ENCODE results near the gene TUBGCP5.
"Not testable (repeated sequence)": the region's sequence is repeated elsewhere in the genome, so short reads cannot be mapped to it uniquely, and the experiment has no call there.

The TUBGCP5 gene

GRCh38 chr15:23039143-23039916 lies at the start of gene TUBGCP5:
TSS of gene TUBGCP5 (minus strand) at chr15:23039569. CDS start at chr15:23039543, 26 bp downstream.
- DNase-seq (ENCODE audit: low read depth): peak; percentile 98

- DNase-seq (ENCODE audit: low read depth): no peak
Observed at GRCh38 chr15:23083115-23083514, 43.7 kb upstream of the TUBGCP5 start.

DNA sequence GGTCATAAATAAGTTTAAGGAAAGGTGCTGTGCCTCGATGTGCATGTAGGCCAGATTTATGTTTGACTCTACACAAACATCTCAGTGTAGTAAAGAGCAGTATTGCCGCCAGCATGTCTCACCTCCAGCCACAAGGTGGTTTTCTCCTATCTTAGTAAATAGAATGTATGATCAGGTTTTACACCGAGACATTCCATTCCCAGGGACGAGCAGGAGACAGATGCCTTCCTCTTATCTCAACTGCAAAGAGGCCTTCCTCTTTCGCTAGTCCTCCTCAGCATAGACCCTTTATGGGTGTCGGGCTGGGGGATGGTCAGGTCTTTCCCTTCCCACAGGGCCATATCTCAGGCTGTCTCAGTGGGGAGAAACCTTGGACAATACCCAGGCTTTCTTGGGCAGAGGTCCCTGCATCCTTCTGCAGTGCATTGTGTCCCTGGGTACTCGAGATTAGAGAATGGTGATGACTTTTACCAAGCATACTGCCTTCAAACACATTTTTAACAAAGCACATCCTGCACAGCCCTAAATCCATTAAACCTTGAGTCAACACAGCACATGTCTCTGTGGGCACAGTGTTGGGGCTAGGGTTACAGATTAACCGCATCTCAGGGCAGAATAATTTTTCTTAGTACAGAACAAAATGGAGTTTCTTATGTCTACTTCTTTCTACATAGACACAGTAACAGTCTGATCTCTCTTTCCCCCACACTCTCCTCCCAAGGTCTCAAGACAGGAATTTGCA lies 42.8 kb upstream of the TUBGCP5 start:
- not testable (repeated sequence) for DNase-seq (ENCODE audit: low read depth)

GRCh38 chr15:23081271-23081670 lies 41.9 kb upstream of the TUBGCP5 start:
- no peak for DNase-seq (ENCODE audit: low read depth)

DNA sequence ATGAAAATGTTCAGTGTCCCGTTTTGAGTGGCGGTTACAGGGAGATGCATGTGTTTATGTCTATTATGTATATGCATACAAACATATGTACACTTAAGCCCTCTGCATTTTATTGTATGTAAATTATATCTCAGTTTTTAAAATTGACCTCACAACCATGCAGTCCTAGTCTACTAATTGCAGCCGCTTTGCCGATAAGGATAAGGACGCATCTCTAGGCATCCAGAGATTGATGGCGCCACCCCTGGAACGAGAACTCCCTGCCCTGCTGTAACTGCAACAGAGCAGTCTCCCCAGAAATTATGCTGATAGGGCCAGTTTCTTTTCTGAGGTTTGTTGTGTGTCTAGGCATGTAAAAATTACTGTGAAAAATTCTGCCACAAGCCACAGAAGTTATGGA lies 40.4 kb upstream of the TUBGCP5 start:
- DNase-seq (ENCODE audit: low read depth): no peak

- no peak for DNase-seq (ENCODE audit: low read depth)
Observed at GRCh38 chr15:23075927-23076326, 36.6 kb upstream of the TUBGCP5 start.

DNA sequence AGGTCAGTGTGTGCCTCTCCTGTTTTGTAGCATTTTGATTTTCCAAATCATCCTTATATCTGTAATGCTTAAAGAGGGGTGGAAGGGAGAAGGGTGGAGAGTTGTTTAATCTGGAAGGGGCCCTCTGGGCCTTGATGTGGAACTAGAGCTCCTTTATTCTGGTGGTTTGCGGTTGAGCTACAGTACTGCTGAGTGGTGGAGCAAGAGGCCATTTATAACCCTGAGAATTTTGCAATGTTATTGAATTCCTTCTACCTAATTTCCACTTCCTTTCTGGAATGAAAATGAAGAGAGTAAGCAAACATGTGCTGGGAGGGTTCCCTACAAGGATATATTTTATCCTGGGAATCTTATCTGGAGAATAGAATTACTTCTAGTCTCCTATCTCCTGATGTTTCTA lies 35.3 kb upstream of the TUBGCP5 start:
- no peak for DNase-seq (ENCODE audit: low read depth)

- DNase-seq (ENCODE audit: low read depth): no peak
Observed at GRCh38 chr15:23073890-23074646, 34.7 kb upstream of the TUBGCP5 start.

GRCh38 chr15:23072633-23073032 lies 33.3 kb upstream of the TUBGCP5 start:
- DNase-seq (ENCODE audit: low read depth): no peak

DNA sequence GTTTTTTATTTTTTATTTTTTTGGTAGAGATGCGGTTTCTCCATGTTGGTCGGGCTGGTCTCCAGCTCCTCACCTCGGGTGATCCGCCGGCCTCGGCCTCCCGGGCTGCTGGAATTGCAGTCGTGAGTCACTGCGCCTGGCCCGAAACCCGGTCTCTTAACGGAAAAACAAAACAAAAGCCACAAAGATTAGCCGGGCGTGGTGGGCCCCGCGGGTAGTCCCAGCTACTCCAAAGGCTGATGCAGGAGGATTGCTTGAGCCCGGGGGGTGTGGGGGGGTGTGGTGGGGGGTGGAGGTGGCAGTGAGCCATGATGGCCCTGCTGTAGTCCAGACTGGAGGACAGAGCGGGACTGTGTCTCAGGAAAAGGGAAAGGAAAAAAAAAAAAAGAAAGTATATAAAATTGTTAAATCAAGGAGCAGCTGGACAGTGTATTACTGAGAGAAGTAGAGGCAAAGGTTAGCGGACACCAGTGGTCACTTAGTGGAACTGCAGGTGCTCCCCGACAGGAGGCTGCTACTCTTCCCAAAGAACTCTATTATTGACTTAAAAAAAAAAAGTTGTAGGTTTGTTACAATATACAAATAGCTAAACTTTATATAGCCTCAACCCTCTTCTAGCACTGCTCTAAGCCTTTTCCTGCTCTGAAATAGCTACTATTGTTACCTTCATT lies 30.3 kb upstream of the TUBGCP5 start:
- DNase-seq (ENCODE audit: low read depth): no peak

DNA sequence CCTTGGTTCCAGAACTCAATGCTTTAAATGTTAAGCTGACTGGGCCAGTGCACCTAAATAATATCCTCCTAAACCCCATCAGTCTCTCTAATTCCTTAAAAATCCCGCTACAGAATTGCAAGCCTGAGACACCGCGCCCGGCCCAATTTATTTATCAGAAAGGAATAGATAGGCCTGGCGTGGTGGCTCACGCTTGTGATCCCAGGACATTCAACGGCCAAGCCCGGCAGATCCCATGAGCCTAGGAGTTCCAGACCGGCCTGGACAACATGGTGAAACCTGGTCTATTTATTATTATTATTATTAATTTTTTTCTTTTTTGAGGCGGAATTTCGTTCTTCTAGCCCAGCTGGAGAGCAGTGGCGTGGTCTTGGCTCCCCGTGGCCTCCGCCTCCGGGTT lies 28.0 kb upstream of the TUBGCP5 start:
- no peak for DNase-seq (ENCODE audit: low read depth)

DNA sequence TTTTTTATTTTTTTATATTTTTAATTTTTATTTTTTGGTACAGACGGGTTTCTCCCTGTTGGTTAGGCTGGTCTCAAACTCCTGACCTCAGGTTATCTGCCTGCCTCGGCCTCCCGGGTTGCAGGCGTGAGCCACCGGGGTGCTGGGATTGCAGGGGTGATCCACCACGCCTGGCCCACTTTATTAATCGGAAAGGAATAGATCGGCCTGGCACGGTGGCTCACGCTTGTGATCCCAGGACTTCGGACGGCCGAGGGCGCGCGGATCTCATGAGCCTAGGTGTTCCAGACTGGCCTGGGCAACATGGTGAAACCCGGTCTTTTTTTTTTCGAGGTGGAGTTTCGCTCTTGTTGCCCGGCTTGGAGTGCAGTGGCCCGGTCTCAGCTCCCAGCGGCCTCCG lies 26.5 kb upstream of the TUBGCP5 start:
- no peak for DNase-seq (ENCODE audit: low read depth)

- DNase-seq (ENCODE audit: low read depth): no peak
Observed at GRCh38 chr15:23064156-23064555, 24.8 kb upstream of the TUBGCP5 start.

DNA sequence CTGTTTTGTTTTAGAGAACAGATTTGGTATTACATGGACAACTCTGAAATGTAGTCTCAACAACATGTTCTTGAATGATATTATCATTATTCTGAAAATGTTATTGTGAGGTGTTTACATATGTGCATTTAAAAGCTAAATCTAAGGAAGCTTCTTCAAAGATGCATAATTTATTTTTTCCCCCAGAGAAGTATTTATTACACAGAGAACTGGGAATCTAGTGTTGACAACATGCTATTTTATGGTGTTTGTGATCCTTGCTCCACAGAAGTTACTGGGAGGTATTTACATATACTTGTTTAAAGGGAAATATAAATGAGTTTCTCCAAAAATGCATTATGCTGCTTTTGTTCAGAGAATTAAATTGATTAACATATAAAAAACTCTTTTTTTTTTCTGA lies 18.3 kb upstream of the TUBGCP5 start:
- no peak for DNase-seq (ENCODE audit: low read depth)

GRCh38 chr15:23055316-23055715 lies 15.9 kb upstream of the TUBGCP5 start:
- DNase-seq (ENCODE audit: low read depth): no peak

DNA sequence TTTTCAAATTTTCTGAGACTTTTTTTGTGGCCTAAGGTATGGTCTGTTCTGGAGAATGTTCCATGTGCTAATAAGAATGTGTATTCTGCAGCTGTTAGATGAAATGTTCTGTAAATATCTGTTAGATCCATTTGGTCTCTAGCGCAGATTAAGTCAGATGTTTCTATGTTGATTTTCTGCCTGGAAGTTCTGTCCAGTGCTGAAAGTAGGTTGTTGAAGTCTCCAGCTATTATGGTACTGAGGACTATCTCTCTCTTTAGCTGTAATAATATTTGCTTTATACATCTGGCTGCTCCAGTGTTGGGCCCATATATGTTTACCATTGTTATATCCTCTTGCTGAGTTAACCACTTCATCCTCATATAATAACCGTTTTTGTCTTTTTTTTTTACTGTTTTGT lies 13.2 kb upstream of the TUBGCP5 start:
- DNase-seq (ENCODE audit: low read depth): no peak

DNA sequence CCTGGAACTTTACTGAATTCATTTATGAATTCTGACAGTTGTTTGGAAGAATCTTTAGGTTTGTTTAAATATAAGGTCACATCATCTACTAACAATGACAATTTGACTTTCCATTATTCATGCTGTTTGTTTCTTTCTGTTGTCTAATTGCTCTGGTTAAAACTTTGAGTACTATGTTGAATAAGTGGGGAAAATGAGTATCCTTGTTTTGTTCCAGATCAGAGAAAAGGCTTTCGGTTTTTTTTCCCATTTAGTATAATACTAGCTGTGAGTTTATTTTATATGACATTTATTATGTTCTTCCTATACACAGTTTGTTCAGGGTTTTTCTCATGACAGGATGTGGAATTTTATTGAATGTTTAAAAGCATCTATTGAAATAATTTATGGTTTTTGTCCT lies 11.3 kb upstream of the TUBGCP5 start:
- DNase-seq (ENCODE audit: low read depth): no peak

DNA sequence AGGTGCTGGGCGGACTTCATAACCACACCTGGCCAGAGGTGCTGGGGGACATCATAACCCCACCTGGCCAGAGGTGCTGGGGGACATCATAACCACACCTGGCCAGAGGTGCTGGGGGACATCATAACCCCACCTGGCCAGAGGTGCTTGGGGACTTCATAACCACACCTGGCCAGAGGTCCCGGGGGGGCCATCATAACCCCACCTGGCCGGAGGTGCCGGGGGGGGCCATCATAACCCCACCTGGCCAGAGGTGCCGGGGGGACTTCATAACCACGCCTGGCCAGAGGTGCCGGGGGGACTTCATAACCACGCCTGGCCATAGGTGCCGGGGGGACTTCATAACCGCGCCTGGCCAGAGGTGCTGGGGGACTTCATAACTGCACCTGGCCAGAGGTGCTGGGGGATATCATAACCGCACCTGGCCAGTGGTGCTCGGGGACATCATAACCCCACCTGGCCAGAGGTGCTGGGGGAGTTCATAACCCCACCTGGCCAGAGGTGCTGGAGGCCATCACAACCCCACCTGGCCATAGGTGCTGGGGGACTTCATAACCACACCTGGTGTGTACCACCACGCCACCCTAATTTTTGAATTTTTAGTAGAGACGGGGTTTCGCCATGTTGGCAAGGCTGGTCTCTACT lies 10.7 kb upstream of the TUBGCP5 start:
- DNase-seq (ENCODE audit: low read depth): no peak

GRCh38 chr15:23048572-23049282 lies 9.4 kb upstream of the TUBGCP5 start:
- DNase-seq (ENCODE audit: low read depth): not testable (repeated sequence)

DNA sequence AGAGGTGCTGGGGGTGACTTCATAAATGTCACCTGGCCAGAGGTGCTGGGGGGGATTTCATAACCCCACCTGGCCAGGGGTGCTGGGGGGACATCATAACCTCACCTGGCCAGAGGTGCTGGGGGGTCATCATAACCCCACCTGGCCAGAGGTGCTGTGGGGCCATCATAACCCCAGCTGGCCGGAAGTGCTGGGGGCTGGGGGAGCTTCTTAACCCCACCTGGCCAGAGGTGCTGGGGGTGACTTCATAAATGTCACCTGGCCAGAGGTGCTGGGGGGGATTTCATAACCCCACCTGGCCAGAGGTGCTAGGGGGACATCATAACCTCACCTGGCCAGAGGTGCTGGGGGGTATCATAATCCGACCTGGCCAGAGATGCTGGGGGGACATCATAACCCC lies 4.6 kb upstream of the TUBGCP5 start:
- not testable (repeated sequence) for DNase-seq (ENCODE audit: low read depth)

GRCh38 chr15:23043535-23043934 lies 4.2 kb upstream of the TUBGCP5 start:
- DNase-seq (ENCODE audit: low read depth): not testable (repeated sequence)
